GM21825 (cell line): Measurements from ENCODE around the gene PFDN4.

Experiments used
- ATAC-seq: cut with Tn5 transposase; IDR thresholded peaks from one replicate; pipeline ENCODE4 v1.9.1; 2021; ENCODE audit warnings: mild to moderate bottlenecking, moderate library complexity; ENCODE audit not compliant: unreplicated experiment

Gene PFDN4

DNA sequence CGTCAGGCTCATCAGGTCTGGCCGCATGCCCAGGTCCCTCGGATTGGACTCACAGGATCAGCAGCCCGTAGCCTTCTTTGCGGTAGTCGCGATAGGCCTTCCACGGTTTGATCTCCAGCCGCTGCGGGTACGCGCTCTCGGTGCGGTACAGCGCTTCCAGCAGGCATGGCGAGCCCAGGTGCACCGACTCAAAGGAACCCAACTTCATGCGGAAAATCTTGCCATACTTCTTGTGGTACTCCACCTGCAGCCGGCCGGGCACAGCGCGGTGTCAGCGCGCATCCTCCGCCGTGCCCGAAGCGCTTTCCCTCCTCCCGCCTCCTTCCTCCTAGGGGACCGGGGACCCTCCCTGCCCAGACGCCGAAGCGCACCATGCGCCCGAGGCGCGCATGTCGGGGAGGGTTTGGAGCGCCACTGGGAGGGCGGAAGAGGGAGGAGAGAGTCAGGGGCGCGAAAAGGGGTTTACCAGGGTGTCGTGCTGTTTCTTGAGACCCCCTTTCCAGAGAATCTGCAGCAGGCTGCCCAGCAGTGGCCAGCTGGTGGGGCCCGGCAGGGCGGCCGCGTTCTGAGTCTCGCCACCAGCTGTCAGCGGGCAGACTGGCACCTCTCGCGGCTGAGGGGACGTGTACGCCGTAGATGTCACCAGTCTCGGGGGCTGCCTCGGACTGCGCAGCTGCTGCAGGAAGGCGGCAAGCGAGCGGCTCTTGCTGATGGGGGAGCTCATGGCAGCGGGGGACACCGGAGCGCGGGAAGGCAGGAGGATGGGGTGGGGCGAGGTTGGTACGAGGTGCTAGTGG lies 34.8 kb upstream of the PFDN4 start:
- no peak for ATAC-seq

DNA sequence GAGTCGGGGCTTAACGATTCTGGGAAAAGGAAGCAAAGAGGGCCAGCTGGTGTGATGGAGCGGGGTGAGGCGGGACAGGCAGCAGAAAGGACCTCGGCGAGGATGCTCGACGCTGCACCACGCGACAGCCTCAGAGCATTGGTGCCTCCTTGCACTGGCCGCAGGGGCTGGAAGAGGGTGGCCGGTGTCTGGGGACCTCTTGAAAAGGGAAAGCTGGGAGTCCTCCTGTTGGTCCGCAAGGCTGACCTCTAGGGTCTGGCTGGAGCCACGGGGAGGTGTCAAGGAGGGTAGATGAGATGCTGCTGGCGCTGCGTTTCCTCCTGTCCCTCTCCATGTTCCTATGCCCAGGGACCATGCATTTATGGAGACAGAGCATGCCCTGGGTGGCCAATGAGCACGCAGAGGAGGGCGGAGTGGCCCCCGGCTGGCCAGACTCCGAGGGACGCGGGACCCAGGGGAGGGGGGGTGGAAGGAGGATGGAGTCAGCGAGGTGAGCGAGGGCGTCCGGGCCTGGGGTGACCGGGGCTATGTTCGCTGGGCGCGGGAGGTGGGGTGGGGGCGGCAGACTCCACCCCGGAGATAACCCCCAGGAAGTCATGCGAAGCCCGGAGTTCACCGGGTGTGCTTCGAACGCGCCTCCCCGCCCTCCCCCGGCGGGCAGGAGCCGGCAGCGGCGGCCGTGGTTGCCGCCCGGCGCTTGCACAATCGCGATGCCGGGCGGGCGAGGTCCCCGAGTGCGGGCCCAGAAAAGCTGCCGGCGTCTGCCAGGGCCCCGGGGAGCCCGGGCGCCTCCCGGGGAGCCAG lies 34.0 kb upstream of the PFDN4 start, which contains the start of gene CYP24A1:
CYP24A1 (minus strand) TSS at position 334 of the 804 bp plus-strand sequence. CDS start 407 bp downstream, outside the sequence.
- ATAC-seq, result no peak

DNA sequence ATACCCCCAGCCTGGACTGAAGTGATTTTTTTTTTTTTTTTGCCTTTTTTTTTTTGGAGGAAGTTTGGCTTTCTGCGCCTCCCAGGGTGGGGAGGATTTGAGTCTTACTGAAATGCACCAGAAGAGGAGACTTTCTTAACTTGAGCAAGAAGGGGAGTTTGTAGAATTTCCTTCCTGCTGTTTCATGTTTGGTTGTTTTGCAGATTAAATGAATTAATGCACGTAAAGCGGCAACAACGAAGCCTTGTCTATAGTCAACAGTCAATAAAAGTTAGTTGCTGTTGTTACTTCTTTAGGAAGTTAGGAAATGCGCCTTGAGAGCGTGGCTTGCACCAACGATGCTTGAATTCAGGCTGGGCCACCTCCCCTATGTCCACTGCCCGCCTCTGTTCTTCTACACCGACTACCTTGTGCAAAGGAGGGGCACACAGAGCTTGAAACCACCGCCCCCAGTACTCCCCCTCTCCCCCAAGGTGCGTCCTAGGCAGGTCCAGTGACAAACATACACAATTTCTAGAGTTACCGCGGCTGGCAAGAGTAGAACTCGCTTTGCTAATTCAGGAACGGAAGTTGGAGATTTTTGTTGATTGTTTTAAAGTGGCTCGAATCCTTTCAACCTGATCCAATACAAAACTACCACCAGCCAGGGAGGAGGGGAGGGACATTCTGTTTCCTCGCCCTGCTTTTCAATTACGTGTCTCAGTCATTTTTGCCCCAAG lies 33.3 kb upstream of the PFDN4 start:
- no peak for ATAC-seq

DNA sequence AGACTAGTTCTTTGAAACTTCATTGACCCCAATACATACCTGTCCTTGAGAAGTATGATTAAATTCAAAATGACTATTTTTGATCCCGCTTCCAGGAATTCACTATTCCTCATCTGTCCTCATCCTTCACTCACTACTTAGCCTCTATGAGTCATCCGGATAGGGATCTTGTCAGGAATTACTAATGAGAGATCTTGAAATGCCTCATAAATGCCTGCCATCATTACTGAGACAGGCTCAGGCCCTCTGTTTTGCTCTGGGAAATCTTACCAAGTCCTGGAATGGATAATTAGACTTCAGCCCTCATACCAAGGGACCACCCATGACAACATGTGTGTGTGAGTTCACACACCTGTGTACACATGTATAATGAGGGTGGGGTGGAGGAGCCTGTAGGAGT lies 31.3 kb upstream of the PFDN4 start:
- ATAC-seq, result no peak

DNA sequence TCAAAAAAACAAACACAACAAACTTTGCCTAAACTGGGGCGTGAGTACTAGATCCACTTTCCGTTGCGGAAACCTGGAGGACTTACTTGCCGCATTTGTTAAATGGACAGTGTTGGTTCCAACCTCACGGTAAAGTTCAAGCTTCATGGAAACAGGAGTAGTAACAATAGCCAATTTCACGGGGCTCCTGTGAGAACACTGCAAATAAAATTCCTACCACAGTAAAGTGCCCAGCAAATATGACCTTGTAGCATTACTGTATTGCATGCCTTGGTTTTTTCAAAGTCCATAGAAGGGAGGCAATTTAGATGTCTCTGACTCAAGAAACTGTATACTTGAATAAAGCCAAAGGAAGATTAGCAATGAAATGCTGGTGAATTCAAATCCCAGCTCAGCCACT lies 30.5 kb upstream of the PFDN4 start:
- ATAC-seq, result no peak

DNA sequence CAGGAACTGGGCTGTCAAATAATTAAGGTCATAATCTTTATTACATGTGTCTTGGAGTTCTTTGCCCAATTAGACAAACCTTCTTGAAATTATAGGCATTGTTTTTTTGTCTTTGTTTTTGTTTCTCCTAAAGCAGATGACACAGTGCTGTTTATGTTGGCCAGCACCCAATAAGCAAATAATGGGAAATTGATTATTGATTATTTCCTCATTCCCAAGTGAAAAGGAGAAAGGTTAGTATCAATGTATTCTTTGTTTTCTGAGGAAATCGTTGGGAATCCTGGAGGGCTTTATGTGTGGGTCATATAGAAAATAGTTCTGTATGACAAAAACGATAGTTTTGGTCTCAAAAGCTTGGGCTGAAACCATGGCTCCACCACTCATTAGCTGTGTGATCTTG lies 29.6 kb upstream of the PFDN4 start:
- ATAC-seq, result no peak

DNA sequence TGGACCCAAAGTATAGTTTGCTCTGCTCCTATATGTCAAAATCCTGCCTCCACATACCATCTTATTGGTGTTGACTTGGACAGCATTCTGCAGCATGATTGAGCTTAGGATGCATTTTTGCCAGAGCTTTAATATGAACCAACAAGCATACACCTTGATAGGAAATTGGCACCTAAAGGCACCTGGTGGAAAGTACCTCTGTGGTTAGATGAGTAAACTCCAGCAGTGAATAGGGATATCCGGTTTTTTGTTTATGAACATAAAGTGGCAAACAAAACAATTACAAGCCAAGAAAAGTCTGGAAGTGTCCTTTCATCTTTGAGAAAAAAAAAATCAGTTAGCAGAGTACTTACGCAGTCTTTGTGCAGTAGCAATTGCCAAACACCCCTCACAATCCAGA lies 27.9 kb upstream of the PFDN4 start:
- ATAC-seq, result no peak

DNA sequence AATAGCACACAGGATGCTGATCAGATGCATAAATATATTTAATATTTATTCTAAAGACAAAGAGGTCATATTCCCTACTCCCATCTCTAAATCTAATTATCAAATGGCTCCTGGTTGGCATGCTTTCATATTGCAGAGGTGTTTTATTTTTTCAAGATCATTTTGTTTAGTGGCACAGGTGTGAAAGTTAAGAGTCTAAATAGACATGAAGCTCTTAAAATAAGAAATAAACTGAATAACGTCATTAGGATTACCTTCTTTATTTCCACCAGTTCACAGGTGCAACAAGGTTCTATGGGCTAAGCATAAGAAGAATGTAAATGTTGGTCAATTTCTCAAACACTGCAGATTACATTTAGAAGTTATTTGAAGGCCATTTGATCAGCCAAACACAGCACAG lies 27.0 kb upstream of the PFDN4 start:
- ATAC-seq, result no peak

DNA sequence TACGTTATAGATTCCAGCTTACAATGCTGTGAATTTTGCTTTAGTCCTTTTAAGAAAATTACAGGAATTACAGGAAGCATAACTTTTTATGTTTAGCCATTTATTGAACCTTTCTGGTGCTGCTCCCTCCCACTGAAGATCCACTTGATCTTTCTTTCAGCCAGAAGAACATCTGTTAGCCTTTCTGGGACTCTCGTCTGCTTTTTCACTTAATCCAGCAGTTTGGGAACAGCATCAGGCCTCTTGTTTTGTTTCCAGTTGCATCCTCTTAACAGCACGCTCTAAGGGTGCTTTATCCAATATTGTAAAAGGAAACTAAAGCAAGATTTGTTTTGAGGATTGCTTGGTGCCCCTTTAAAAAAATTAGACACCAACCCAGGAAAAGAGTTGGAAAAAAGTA lies 23.8 kb upstream of the PFDN4 start:
- no peak for ATAC-seq

DNA sequence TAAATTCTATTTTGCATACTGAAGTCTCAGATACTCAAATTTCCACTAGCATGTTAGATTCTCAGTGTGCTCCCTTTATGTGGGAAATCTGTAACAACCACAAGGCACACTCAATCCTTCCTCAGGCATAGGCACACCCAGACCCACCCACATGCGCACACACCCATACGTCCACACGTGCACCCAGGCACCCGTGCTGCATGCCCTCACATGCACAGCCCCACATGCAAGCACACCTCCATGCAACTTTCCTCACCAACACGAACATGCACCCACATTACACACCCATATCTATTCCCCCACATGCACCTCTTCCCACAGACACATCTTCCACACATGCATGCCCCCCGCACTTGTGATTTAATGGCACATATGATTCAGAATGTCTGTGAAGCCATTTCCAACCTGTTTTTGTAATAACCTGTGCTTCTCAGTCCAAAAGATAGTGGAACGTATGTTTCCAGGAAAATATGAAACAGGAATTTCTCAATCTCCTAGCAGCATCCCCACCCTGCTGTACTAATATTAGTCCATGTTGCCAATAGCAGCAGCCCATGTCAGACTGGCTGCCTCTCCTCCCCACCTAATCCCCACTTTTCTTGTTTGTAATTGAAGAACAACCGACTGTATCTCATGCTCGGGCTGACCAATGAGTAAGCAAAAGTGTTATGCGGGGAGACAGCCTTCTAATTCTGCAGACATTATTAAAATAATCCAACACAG lies 22.8 kb upstream of the PFDN4 start:
- ATAC-seq, result no peak

DNA sequence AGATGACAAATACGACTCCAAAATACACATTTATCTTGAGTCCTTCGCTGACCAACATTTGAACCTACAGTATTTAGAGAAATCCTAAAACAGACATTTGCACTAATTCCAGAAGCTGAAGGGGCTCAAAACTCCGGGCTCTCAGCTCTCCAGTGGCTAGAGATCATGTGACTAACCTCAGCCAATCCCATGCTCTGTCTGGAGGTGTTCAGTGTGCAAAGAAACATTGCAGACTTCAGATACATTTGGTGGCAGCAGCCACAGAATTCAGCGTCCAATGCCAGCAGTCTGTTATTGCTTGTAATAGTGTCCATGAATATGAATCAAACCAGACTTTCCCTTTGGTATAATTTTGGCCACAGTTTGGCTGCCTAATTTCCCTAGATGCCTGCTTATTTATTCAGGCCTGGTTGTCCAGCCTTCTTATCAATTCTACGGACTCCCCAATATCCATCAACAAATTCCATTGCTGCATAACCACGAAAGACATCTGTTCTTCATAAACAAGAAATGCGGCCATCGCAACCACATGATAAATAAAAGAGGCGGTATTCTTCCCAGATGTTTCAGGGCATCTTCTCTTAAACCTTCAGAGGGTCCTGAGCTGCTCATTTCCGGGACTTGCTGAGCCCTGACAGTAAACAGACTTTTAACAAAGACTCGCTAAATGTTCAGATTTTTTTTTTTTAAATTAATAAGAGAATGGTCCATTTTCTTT lies 19.6 kb upstream of the PFDN4 start:
- no peak for ATAC-seq

DNA sequence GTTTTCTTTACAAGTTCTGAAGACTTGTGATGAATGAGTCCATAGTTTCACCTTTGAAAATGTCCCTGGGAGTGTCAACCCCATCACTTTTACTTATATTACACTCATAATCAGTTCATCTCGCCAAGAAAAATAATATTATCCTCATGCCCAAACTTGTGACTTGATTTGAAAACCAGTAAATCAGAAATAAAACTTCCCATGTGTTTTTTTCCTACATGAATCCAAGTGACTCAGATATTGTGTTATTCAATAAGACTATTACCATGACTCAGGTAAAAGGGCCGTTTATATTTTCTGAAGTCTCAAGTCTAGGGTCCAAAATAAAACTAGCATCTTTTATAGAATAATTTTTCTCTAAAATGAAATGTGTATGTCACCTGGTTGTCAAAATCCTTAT lies 18.3 kb upstream of the PFDN4 start:
- ATAC-seq, result no peak

DNA sequence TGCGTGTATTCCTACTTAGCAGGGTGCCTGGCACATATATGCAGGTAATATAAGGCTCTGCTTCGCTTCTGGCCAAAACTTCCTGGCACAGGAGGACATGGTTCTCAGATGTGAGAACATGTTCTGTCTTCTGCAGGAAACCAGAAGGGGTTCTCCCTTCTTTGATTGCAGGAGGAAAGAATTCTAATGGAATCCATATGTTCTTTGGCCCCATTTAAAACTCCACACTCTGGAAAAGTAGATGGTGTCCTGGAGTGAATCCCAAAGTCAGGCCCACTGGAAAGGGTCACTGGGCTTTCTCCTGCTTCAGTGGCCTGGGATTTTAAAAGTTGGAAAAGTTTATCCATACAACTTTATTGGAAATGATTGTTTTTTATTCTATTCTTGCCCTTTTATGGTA lies 17.7 kb upstream of the PFDN4 start:
- no peak for ATAC-seq

DNA sequence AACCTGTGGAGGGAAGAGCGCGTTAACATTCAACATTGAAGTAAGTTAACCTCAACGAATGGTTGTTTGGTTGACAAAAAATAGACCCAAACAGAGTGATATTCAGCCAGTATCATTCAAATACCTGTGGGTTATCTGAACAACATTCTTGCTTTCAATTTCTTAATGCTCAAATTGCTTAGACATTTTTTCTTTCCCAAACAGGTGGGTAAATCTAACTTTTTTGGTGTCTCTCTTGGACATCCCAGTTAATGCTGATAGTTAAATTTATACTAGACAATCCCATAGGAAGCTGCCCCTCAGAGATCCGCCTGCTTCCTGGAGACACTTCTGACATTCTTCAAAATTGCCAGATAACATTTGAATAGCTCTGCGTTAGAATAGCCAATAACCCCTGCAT lies 14.1 kb upstream of the PFDN4 start:
- ATAC-seq, result no peak

DNA sequence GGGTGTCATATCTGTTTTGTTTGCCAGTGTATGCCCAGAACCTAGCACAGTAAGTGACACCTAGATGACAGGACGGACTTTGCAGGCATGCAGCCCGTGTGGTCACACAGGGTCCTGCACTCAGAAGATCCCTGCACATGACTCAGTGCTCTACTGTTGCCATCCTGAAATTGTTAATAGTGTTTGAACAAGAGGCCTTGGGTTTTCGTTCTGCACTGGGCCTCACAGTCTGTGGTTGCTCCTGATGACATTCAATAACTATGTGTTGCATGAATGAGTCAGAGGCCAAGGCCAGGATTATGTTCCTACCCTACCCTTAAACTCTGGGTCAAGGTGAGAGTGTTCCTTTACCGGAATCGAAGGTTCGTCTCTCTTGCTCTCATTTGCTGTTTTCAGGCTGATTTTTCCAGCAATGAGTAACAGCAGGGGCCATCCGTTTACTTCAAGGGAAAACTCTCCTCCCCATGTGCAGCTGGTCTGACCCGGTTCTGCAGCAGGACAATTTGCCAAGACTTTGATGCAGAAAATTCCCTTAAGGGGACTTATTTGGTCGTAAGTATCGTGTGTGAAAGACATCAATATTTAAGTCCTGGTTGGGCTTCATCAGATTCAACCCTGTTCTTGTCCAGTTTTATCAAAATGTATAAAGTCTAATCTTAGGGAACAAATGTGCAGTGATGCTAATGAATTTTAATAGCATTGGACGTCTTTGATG lies 13.0 kb upstream of the PFDN4 start:
- no peak for ATAC-seq

DNA sequence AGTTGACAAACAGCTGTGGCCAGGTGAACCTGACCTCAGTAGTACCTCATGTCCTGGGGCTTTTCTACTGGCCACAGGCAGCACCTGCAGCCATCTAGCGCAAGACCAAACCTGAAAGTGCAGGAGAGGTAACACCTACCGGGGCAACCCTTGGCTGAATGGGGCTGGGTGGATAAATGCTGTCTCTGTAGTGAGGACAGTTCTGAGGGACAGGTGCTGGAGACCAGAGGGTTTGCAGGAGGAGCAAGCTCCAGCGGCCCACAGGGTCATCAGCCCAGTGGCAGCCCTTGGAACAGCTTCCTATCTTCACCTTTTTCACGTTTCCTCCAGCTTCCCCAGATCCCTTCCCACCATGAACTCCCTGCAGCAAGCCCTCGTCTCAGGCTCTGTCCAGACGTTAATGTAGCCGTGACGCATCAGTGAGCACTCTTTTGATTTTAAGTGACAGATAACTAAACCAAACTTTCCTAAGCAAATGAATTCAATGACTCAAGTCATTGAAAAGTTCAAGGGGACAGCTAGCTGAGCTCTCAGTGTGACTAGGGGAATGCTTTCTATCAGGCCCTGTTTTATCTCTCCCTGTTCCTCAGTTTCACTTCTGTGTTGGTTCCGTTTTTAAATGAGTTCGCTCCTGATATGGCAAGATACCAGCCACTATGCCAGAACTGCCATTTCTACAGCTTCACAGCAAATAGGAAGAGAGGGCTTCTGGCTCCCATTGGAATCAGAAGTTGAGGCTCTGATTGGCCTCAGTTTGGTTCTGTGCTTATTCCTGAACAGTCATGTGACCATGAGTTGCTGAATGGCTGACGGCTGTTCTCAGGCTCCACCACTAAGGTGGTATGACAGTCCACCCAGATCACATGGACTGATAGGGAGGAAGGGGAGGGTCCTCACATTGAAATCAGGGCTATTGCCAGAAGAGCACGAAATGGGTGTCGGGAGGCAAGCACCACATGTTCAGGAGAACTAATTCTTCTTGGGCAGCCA lies 12.1 kb upstream of the PFDN4 start:
- no peak for ATAC-seq

DNA sequence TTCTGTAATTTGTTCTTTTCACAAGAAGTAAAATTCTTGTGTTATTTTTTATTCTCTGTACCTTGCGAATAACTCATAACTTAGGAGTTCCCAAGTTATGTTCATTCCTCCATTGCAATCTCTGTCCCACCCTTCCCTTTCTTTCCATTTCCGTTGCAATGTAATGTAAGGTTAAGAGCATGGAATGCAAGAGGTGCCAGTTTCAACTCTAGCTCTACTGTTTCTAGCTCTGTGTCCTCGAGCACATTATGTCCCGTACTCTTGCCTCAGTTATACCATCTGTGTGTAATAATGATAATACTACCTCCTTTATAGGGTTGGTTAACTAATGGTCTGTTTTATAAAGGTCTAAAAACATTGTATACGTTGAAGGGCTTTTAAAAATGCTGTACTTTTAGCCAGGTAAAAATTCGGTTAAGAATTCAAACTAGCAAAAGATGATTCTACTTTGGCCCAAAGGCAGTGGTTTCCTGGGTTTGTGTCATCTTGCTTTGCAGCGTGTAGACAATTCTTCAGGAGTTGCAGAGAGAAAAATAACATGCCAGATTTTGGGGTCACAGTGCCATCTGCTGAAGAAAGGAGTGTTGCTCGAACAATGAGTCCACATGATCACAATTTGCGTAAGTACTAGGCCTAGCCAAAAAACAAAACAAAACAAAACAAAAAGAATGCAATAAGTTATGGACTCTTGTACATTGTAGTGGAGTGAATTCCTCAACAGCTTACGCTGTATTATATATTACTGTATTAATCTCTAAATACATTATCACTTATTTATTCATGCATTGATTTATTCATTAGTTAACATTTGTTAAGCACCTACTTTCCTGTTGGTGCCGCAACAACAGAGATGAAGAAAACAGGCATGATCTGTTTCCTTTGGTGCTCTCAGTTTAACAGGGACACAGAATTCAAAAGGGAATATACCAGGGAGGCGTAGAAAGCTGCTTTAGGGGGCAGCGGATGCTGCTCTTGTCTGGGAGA lies 10.0 kb upstream of the PFDN4 start:
- no peak for ATAC-seq
